ENCODE data around the gene PRAME. TPM values are rescaled to one million over a fixed set of nuclear protein-coding genes. Genes with fewer than 3 reads are reported as not detected.
"Not testable (repeated sequence)": the region's sequence is repeated elsewhere in the genome, so short reads cannot be mapped to it uniquely, and the experiment has no call there.

Gene PRAME
- total RNA-seq, 1 donor from 2014 or later, result not detected

DNA sequence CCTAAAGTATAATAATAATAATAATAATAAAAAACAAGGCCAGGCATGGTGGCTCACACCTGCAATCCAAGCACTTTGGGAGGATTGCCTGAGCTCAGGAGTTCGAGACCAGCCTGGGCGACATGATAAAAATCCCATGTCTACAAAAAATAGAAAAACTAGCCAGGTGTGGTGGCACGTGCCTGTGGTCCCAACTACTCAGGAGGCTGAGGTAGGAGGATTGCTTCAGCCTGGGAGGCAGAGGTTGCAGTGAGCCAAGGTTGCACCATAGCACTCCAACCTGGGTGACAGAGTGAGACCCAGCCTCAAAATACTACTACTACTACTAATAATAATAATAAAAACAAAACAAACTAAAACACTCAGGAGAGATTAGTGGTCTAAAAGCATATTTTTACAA lies 23.4 kb downstream of the PRAME start:
- TF ChIP-seq, protein P1, sequence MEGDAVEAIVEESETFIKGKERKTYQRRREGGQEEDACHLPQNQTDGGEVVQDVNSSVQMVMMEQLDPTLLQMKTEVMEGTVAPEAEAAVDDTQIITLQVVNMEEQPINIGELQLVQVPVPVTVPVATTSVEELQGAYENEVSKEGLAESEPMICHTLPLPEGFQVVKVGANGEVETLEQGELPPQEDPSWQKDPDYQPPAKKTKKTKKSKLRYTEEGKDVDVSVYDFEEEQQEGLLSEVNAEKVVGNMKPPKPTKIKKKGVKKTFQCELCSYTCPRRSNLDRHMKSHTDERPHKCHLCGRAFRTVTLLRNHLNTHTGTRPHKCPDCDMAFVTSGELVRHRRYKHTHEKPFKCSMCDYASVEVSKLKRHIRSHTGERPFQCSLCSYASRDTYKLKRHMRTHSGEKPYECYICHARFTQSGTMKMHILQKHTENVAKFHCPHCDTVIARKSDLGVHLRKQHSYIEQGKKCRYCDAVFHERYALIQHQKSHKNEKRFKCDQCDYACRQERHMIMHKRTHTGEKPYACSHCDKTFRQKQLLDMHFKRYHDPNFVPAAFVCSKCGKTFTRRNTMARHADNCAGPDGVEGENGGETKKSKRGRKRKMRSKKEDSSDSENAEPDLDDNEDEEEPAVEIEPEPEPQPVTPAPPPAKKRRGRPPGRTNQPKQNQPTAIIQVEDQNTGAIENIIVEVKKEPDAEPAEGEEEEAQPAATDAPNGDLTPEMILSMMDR (IDR thresholded peaks at IDR 0.05; ENCODE audit: unreplicated experiment), result no peak
- peaks cover 4% of the 10 kb centered on the region for H3K9me3 Mint-ChIP-seq
- H3K27ac Mint-ChIP-seq, result no peak overlapping the region
- H3K4me1 Mint-ChIP-seq, result no peaks in the 10 kb centered on the region
- no peak overlapping the region for H3K4me3 Mint-ChIP-seq
- no peaks in the 10 kb centered on the region for H3K36me3 Mint-ChIP-seq
- no peak for DNase-seq (ENCODE audit: low spot score in 2 of 2, unreplicated experiment in 2 of 2)
- H3K27me3 Mint-ChIP-seq (ENCODE audit: low read depth), result peaks cover 39% of the 10 kb centered on the region

DNA sequence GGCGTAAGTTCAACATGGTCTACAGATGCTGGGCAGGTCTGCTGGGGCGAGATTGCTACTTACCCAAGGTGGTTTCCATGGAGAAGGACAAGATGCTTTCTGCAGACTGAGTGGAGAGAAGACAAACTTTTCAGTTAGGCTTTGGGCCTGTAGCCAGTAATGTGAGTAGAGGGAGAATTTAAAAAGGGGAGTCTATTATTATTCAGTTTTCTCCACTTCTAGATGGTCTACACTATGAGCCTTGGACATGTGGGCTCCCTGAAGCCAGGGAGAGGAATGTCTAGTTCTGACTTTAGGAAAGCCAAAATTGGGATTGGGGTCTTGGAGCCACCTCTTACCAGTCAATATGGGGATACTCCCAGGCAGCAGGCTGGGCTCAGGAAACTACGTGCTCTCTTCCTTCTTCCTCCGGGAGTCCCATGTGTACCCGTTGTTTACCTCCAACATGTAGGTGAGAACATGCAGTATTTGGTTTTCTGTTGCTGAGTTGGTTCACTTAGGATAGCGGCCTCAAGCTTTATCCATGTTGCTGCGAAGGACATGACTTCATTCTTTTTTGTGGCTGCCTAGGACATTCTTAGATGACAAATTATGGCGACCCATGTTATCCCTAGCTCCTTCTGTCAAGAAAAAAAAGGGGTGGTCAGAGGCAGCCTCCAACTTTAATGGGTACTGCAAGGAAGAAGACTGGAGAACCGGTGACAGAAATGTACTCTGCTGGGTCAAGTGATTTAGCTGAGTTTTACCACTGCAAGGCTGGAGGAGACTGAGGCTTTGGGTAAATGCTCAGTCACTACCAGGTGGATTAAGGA lies 24.3 kb downstream of the PRAME start:
- Mint-ChIP-seq H3K4me1 (no peaks in the 10 kb centered on the region), H3K36me3 (no peaks in the 10 kb centered on the region), H3K27me3 (ENCODE audit: low read depth) (peaks cover 33% of the 10 kb centered on the region), H3K27ac (no peak overlapping the region), H3K9me3 (no peaks in the 10 kb centered on the region), H3K4me3 (no peak overlapping the region)
- DNase-seq (ENCODE audit: low spot score in 2 of 2, unreplicated experiment in 2 of 2), result no peak
- TF ChIP-seq, protein P1 (IDR thresholded peaks at IDR 0.05; ENCODE audit: unreplicated experiment), result no peak

DNA sequence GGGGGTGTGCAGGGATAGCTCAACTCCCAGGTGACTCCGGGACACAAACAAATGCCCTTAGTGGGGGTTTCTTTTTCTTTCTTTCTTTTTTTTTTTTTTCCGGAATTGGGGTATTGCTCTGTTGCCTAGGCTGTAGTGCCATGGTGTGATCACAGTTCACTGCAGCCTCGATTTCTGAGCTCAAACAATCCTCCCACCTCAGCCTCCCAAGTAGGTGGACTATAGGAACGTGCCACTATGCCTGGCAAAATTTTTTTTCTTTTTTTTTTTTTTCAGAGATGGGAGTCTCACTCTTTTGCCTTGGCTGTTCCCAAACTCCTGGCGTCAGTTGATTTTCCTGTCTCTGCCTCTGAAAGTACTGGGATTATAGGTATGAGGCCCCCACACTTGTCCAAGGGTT lies 25.2 kb downstream of the PRAME start:
- H3K9me3 Mint-ChIP-seq, result no peaks in the 10 kb centered on the region
- no peaks in the 10 kb centered on the region for H3K36me3 Mint-ChIP-seq
- no peaks in the 10 kb centered on the region for H3K4me1 Mint-ChIP-seq
- H3K27me3 Mint-ChIP-seq (ENCODE audit: low read depth), result peaks cover 36% of the 10 kb centered on the region
- no peak for DNase-seq (ENCODE audit: low spot score in 2 of 2, unreplicated experiment in 2 of 2)
- no peak overlapping the region for H3K4me3 Mint-ChIP-seq
- TF ChIP-seq, protein P1 (IDR thresholded peaks at IDR 0.05; ENCODE audit: unreplicated experiment), result no peak
- no peak overlapping the region for H3K27ac Mint-ChIP-seq

DNA sequence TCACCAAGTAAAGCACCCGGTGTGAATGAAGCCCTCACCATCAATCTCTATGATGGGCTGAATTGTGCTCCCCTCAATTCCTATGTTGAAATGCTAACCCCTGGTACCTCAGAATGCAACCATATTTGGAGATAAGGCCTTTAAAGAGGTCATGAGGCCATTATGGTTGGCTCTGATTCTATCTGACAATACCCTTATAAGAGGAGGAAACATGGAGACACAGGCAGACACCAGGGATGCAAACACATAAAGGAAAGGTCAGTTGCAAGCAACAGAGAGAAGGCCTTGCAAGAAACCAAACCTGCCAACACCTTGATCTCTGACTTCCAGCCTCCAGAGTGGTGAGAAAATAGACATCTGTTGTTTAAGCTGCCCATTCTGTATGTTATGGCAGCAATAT lies 25.6 kb downstream of the PRAME start:
- Mint-ChIP-seq H3K4me3 (no peak overlapping the region), H3K36me3 (no peaks in the 10 kb centered on the region), H3K27ac (no peak overlapping the region), H3K27me3 (ENCODE audit: low read depth) (peaks cover 32% of the 10 kb centered on the region), H3K9me3 (no peaks in the 10 kb centered on the region), H3K4me1 (no peaks in the 10 kb centered on the region)
- TF ChIP-seq, protein P1 (IDR thresholded peaks at IDR 0.05; ENCODE audit: unreplicated experiment), result no peak
- DNase-seq (ENCODE audit: low spot score in 2 of 2, unreplicated experiment in 2 of 2), result no peak

DNA sequence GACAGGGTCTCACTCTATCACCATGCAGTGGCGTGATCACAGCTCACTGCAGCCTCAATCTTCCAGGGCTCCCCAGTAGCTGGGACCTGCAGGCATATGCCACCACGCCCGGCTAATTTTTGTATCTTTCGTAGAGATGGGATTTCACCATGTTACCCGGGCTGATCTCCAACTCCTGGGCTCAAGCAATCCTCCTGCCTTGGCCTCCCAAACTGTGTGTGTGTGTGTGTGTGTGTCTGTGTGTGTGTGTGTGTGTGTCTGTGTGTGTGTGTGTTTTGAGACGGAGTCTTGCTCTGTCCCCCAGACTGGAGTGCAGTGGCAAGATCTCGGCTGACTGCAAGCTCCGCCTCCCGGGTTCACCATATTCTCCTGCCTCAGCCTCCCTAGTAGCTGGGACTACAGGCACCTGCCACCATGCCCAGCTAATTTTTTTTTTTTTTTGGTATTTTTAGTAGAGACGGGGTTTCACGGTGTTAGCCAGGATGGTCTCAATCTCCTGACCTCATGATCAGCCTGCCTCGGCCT lies 26.5 kb downstream of the PRAME start:
- H3K9me3 Mint-ChIP-seq; H3K27ac Mint-ChIP-seq; H3K4me3 Mint-ChIP-seq; H3K4me1 Mint-ChIP-seq; H3K36me3 Mint-ChIP-seq; DNase-seq (ENCODE audit: low spot score in 2 of 2, unreplicated experiment in 2 of 2): not testable (repeated sequence)
- peaks cover 34% of the 10 kb centered on the region for H3K27me3 Mint-ChIP-seq (ENCODE audit: low read depth)

DNA sequence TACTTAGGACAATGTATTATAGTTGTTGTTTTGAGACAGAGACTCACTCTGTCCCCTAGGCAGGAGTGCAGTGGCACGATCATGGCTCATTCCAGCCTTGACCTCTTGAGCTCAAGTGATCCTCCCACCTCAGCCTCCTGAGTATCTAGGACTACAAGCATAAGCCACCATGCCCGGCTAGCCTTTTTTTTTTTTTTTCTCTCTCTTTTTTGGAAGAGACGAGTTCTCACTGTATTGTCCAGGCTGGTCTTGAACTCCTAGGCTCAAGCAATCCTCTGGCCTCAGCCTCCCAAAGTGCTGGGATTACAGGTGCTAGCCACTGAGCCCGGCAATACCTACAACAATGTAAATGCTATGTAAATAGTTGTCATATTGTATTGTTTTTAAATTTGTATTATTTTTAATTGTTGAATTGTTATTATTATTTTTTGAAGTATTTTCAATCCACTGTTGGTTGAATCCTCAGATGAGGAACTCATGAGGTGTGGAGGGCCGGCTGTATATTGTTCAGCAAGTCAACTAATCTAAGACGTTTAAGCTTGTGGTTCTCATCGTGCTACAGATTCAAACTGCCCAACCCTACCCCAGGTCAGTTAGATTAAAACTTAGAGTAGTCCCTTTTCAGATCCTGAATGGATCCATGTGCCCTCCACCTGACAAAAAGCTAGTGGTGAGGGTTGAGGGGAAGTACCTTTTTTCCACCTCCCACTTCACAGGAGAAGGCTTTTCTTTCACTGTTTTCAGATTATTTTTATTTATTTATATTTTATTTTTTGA lies 27.1 kb downstream of the PRAME start:
- no peaks in the 10 kb centered on the region for H3K36me3 Mint-ChIP-seq
- no peak overlapping the region for H3K4me3 Mint-ChIP-seq
- TF ChIP-seq, protein P1 (IDR thresholded peaks at IDR 0.05; ENCODE audit: unreplicated experiment), result no peak
- H3K27ac Mint-ChIP-seq, result no peak overlapping the region
- no peak for DNase-seq (ENCODE audit: low spot score in 2 of 2, unreplicated experiment in 2 of 2)
- no peaks in the 10 kb centered on the region for H3K4me1 Mint-ChIP-seq
- H3K9me3 Mint-ChIP-seq, result no peaks in the 10 kb centered on the region
- H3K27me3 Mint-ChIP-seq (ENCODE audit: low read depth), result peaks cover 32% of the 10 kb centered on the region
